ENCODE results near the gene MMP21.

Gene MMP21

DNA sequence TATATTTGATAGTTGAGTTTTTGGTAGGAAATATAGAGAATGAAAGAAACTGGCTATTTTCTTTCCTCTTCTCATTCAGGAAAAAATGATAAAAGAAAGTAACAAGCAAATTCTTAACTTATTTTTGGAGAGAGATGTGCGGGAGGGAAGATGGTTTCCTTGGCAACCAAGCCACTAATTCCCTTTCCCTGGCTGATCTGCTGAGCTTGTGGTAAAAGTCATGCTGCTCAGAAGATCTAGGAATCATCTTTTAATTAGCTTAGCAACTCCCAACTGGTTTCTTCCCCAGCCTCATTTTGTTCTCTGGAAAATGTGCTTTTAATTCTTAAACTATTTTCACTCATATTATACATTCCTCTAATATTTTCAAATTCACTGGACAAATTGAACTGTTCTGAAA lies 35.6 kb upstream of the MMP21 start:
- Histone ChIP-seq H3K4me1 (ENCODE audit: control insufficient read depth, insufficient read depth, low read length) (peaks cover 7% of the 10 kb centered on the region), H3K9me3 (ENCODE audit: control insufficient read depth, low read length) (no peaks in the 10 kb centered on the region), H3K27me3 (ENCODE audit: control insufficient read depth, insufficient read depth, low read length, poor library complexity, severe bottlenecking) (no peaks in the 10 kb centered on the region), H3K27ac (ENCODE audit: insufficient read depth, low read depth, low read length, poor library complexity, severe bottlenecking) (no peak overlapping the region), H3K36me3 (ENCODE audit: control insufficient read depth, insufficient read depth, low read length) (peaks cover 23% of the 10 kb centered on the region), H3K4me3 (ENCODE audit: insufficient read depth, low read depth, low read length) (no peak overlapping the region)
- WGBS, 2 experiments = 86 to 88% methylated on average over 1 of the region's 1 CpG

DNA sequence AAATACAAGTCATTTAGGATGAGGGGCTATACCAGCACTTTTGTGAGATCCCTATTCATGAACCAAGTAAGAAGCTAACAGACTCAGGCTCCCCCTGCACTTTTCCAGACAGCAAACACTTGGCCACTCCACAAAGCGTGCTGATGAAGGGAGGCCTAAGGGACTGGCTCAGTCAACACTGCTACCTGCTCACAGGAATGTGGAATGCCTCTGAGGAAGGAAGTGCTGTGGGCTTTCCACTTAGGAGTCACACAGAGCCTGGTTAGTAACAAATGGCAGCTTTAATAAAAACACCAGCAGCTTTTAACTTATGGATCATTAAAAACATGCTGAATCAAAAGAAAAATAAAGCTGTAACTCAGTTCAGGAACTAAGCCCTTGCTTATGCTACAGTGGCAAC lies 32.4 kb upstream of the MMP21 start:
- Histone ChIP-seq H3K36me3 (ENCODE audit: control insufficient read depth, insufficient read depth, low read length) (peaks cover 14% of the 10 kb centered on the region), H3K9me3 (ENCODE audit: control insufficient read depth, low read length) (no peaks in the 10 kb centered on the region), H3K4me1 (ENCODE audit: control insufficient read depth, insufficient read depth, low read length) (peaks cover 7% of the 10 kb centered on the region), H3K27ac (ENCODE audit: insufficient read depth, low read depth, low read length, poor library complexity, severe bottlenecking) (no peak overlapping the region), H3K27me3 (ENCODE audit: control insufficient read depth, insufficient read depth, low read length, poor library complexity, severe bottlenecking) (no peaks in the 10 kb centered on the region), H3K4me3 (ENCODE audit: insufficient read depth, low read depth, low read length) (no peak overlapping the region)
- 93 to 94% methylated on average over 1 of the region's 1 CpG for WGBS, 2 experiments

DNA sequence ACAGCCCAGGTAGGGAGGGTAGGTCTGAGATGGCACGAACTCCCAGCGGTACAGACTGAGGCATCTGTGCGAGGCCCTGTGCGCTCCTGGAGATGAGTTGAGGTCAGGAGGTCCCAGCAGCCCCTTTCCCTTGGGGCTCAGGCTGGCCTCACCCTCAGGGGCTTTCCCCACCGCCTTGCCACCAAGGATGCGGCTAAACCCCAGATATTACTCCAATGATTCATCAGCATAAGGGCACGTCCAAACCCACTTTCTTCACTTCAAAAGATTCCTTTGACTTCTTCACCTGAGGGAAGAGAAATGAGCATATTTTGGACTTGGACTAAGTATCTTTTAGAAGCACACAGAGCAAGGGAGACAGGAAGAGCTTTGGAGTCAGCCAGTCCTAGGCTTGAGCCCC lies 27.1 kb upstream of the MMP21 start:
- Histone ChIP-seq H3K36me3 (ENCODE audit: control insufficient read depth, insufficient read depth, low read length) (peaks cover 8% of the 10 kb centered on the region), H3K27ac (ENCODE audit: insufficient read depth, low read depth, low read length, poor library complexity, severe bottlenecking) (no peak overlapping the region), H3K4me1 (ENCODE audit: control insufficient read depth, insufficient read depth, low read length) (no peaks in the 10 kb centered on the region), H3K27me3 (ENCODE audit: control insufficient read depth, insufficient read depth, low read length, poor library complexity, severe bottlenecking) (no peaks in the 10 kb centered on the region), H3K9me3 (ENCODE audit: control insufficient read depth, low read length) (no peaks in the 10 kb centered on the region), H3K4me3 (ENCODE audit: insufficient read depth, low read depth, low read length) (no peak overlapping the region)
- 91 to 97% methylated on average over 7 of the region's 7 CpGs for WGBS, 2 experiments

DNA sequence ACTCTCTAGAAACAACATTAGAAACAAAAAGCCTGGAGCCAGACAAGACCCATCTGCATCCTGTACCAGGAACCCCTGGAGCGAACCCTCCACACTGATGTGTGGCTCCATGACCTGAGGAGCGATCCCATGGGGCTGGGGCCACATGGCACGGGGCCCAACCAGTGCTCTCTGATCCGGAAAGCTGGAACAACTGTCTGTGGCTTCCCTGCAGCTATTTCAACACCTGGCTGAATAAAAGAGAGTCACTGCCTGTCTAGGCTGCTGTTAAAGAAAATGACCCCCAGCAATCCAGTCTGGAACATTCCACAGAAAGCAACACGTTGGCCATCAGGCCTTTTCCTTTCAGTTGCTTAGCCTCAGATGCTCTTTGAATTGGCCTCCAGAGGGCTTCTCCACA lies 26.5 kb upstream of the MMP21 start:
- H3K36me3 ChIP-seq (ENCODE audit: control insufficient read depth, insufficient read depth, low read length) = peaks cover 2% of the 10 kb centered on the region
- H3K27me3 ChIP-seq (ENCODE audit: control insufficient read depth, insufficient read depth, low read length, poor library complexity, severe bottlenecking) = no peaks in the 10 kb centered on the region
- 91 to 93% methylated on average over 5 of the region's 5 CpGs for WGBS, 2 experiments

DNA sequence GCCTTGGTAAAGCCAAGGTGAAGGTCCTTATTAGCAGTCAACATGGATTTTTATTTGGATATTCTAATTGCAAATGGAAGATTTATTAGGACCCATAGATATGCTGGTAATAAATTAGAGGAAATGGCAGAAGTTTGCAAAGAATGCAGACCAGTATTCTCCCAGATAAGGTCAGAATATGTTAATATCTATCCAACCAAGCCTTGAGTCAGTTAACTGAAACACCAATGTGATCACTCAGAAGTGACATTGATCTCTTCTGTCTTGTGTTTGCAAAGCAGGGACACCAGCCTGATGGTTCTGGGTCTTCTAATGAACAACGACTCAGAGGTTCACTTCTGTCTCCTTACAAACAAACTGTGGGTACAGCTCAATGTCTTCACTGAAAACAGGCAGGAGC lies 26.0 kb upstream of the MMP21 start:
- no peaks in the 10 kb centered on the region for H3K27me3 ChIP-seq (ENCODE audit: control insufficient read depth, insufficient read depth, low read length, poor library complexity, severe bottlenecking)
- WGBS, 2 experiments = 90 to 96% methylated on average over 1 of the region's 1 CpG
- H3K27ac ChIP-seq (ENCODE audit: insufficient read depth, low read depth, low read length, poor library complexity, severe bottlenecking) = no peak overlapping the region
- H3K36me3 ChIP-seq (ENCODE audit: control insufficient read depth, insufficient read depth, low read length) = no peaks in the 10 kb centered on the region
- H3K4me1 ChIP-seq (ENCODE audit: control insufficient read depth, insufficient read depth, low read length) = no peaks in the 10 kb centered on the region
- H3K9me3 ChIP-seq (ENCODE audit: control insufficient read depth, low read length) = no peaks in the 10 kb centered on the region
- no peak overlapping the region for H3K4me3 ChIP-seq (ENCODE audit: insufficient read depth, low read depth, low read length)

More for the DNA sequence above, 26.5 kb upstream of the MMP21 start:
- no peaks in the 10 kb centered on the region for H3K9me3 ChIP-seq (ENCODE audit: control insufficient read depth, low read length)
- H3K4me3 ChIP-seq (ENCODE audit: insufficient read depth, low read depth, low read length) = no peak overlapping the region
- no peak overlapping the region for H3K27ac ChIP-seq (ENCODE audit: insufficient read depth, low read depth, low read length, poor library complexity, severe bottlenecking)
- H3K4me1 ChIP-seq (ENCODE audit: control insufficient read depth, insufficient read depth, low read length) = no peaks in the 10 kb centered on the region

DNA sequence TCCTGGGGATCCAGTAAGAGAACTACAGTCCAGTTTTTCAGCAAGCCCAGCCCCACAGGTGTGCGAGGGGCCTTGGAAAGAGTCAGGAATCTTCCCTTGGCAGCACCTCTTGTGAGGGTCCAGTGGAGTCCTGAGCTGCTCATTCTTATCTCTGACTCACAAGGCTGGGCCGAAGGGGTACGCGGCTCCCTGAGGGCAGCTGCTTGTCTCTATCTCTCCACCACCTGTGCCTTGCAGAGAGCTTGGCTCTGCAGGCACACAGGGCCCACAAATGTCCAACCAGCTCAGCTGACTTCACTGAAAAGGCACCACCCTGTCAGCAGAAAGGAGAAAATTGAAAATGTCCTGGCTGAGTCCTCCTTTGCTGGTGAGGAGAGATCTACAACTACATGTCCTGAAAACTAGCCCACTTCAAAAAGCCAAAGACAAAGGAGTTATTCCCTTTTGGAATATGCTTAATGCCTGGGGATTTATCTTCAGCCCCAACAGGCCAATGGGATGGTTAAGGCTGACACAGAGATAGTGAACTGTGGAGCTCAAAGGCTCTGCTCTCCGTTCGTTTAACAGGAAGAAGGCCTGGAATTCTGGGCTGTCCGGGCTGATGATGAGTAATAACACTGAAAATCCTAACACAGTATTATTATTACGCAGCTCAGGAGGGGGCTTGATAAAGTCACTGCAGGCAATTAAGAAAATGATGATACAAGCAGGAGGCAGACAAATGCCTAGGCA lies 24.0 kb upstream of the MMP21 start:
- H3K4me3 ChIP-seq (ENCODE audit: insufficient read depth, low read depth, low read length) = no peak overlapping the region
- H3K36me3 ChIP-seq (ENCODE audit: control insufficient read depth, insufficient read depth, low read length) = no peaks in the 10 kb centered on the region
- no peaks in the 10 kb centered on the region for H3K27me3 ChIP-seq (ENCODE audit: control insufficient read depth, insufficient read depth, low read length, poor library complexity, severe bottlenecking)
- H3K9me3 ChIP-seq (ENCODE audit: control insufficient read depth, low read length) = no peaks in the 10 kb centered on the region
- no peaks in the 10 kb centered on the region for H3K4me1 ChIP-seq (ENCODE audit: control insufficient read depth, insufficient read depth, low read length)
- H3K27ac ChIP-seq (ENCODE audit: insufficient read depth, low read depth, low read length, poor library complexity, severe bottlenecking) = no peak overlapping the region
- WGBS, 2 experiments = 91 to 96% methylated on average over 8 of the region's 8 CpGs

DNA sequence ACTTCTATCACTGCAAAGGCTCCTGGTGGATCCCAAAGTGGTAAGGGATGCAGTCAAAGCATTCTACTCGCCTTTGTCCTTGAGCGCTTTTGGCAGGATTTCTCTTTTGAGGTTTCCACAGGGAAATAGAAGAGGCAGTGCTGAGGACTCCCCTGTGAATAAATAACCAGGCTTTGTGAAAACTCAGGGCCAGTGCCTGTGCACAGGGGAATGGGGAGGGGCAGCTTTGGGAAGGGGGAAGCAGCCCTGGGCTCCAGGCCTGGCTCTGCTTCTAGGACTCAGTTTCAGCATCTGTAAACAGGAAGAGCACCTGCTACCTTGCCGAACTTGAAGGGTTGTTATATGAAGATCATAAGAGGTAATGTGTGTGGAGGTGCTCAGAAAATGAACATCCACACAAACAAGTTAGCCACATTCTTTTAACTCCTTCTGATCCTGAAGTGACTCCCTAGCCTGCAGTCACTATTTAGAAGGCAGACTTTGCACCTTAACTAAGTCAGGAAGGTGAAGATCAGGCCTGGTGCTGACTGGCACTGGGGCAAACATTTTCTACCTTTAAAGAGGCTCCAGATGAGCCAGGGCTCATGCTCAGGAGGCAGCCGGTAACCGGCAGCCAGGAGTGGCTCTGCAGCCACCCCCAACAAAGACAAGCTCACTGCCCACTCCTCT lies 22.5 kb upstream of the MMP21 start:
- no peaks in the 10 kb centered on the region for H3K9me3 ChIP-seq (ENCODE audit: control insufficient read depth, low read length)
- no peak overlapping the region for H3K4me3 ChIP-seq (ENCODE audit: insufficient read depth, low read depth, low read length)
- no peaks in the 10 kb centered on the region for H3K36me3 ChIP-seq (ENCODE audit: control insufficient read depth, insufficient read depth, low read length)
- H3K27ac ChIP-seq (ENCODE audit: insufficient read depth, low read depth, low read length, poor library complexity, severe bottlenecking) = no peak overlapping the region
- H3K27me3 ChIP-seq (ENCODE audit: control insufficient read depth, insufficient read depth, low read length, poor library complexity, severe bottlenecking) = no peaks in the 10 kb centered on the region
- 56 to 58% methylated on average over 5 of the region's 5 CpGs for WGBS, 2 experiments
- H3K4me1 ChIP-seq (ENCODE audit: control insufficient read depth, insufficient read depth, low read length) = no peaks in the 10 kb centered on the region

DNA sequence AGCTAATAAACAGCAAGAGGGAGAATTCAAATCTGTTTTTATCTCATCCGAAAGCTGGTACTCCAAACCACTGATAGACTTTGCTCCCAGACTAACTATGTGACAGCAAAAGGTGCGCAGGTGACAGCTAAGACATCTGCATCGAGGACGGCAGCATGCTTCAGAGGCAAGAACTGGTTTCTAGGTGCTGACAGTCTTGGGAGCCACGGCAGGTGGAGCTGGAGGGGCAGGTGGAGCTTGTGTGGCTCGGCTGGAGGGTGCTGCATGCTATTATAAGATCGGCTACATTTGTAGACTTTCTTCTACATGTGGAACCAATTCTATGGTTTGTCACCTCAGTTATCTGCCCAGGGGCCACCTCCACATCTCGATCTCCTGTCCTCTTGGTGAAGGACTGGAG lies 21.8 kb upstream of the MMP21 start:
- Histone ChIP-seq H3K4me3 (ENCODE audit: insufficient read depth, low read depth, low read length) (no peak overlapping the region), H3K9me3 (ENCODE audit: control insufficient read depth, low read length) (no peaks in the 10 kb centered on the region), H3K27me3 (ENCODE audit: control insufficient read depth, insufficient read depth, low read length, poor library complexity, severe bottlenecking) (no peaks in the 10 kb centered on the region), H3K4me1 (ENCODE audit: control insufficient read depth, insufficient read depth, low read length) (no peaks in the 10 kb centered on the region), H3K36me3 (ENCODE audit: control insufficient read depth, insufficient read depth, low read length) (peaks cover 4% of the 10 kb centered on the region), H3K27ac (ENCODE audit: insufficient read depth, low read depth, low read length, poor library complexity, severe bottlenecking) (no peak overlapping the region)
- 95% methylated on average over 8 of the region's 8 CpGs for WGBS, 2 experiments

DNA sequence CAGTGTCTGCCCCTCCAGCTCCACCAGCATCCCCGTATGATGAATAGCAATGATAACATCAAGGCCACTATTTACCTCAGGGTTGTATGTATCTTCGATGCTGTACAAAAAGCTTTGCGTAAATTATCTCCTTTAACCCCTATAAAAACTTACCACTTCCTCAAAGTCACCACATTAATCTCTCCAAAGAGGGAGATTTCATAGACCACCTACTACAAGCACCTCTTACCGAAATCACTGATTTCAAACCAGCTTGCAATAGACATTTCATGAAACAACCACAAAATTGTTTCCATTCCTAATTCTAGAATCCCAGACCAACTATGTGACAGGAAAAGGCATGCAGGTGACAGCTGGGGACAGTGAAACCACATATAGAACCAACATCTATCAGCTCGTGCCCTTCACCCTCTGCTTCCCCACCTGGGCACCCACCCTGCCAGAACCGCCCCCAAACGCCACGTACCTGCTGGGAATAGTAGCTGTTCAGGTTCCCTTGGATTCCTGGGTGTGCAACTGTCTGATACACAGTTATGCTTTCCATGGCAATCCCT lies 20.1 kb upstream of the MMP21 start:
- WGBS, 2 experiments = 81 to 83% methylated on average over 8 of the region's 8 CpGs
- no peaks in the 10 kb centered on the region for H3K9me3 ChIP-seq (ENCODE audit: control insufficient read depth, low read length)
- no peaks in the 10 kb centered on the region for H3K27me3 ChIP-seq (ENCODE audit: control insufficient read depth, insufficient read depth, low read length, poor library complexity, severe bottlenecking)
- peaks cover 7% of the 10 kb centered on the region for H3K36me3 ChIP-seq (ENCODE audit: control insufficient read depth, insufficient read depth, low read length)
- H3K4me3 ChIP-seq (ENCODE audit: insufficient read depth, low read depth, low read length) = no peak overlapping the region
- no peaks in the 10 kb centered on the region for H3K4me1 ChIP-seq (ENCODE audit: control insufficient read depth, insufficient read depth, low read length)
- H3K27ac ChIP-seq (ENCODE audit: insufficient read depth, low read depth, low read length, poor library complexity, severe bottlenecking) = no peak overlapping the region

DNA sequence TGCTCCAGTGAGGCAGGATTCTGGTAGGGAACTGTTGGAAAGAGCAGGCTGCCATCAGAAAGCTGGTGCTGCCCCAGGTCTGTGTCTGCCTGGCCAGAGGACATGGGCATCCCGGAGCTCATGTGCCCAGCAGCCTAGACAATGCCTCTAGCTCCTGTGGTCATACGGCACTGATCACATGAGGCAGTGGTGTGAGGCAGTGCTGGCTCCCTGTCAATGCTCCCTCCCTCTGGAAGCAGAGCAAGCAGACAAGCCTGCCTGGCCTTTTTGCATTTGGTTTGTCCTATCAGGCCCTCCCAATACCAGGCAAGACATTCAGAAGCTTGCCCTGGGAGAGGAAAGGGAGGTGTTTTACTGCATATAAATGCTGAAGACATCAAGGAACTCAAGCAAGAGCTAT lies 19.5 kb upstream of the MMP21 start:
- 89 to 93% methylated on average over 2 of the region's 2 CpGs for WGBS, 2 experiments
- Histone ChIP-seq H3K9me3 (ENCODE audit: control insufficient read depth, low read length) (no peaks in the 10 kb centered on the region), H3K4me1 (ENCODE audit: control insufficient read depth, insufficient read depth, low read length) (no peaks in the 10 kb centered on the region), H3K27me3 (ENCODE audit: control insufficient read depth, insufficient read depth, low read length, poor library complexity, severe bottlenecking) (no peaks in the 10 kb centered on the region), H3K27ac (ENCODE audit: insufficient read depth, low read depth, low read length, poor library complexity, severe bottlenecking) (no peak overlapping the region), H3K36me3 (ENCODE audit: control insufficient read depth, insufficient read depth, low read length) (peaks cover 7% of the 10 kb centered on the region), H3K4me3 (ENCODE audit: insufficient read depth, low read depth, low read length) (no peak overlapping the region)

All from ectodermal cell (in vitro differentiated cells).